DMS153 (cell line): ENCODE results near the gene ZNF333.
"Not testable (repeated sequence)": the region's sequence is repeated elsewhere in the genome, so short reads cannot be mapped to it uniquely, and the experiment has no call there.

Experiments used
- DNase-seq: peaks from one replicate; lab custom pipeline; 2025; lab: John Stamatoyannopoulos, UW

Gene ZNF333

DNA sequence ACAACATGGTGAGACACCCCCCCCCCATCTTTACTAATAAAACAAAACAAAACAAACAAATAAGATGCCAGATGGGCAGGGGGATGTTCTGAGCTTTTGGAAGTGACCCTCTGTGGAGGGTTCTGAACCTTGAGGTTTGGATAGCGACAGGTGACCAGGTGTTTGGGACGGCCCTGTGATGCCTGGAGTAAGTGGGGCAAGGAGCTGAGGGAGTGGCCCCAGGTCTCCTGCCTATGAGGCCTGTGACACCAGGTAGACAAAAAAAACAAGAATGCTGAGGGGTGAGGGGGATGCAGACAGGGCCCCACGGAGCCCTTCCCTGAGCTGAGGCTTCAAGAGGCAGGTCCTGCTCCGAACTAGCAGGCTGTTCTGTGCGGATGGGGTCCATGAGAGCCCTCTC, 79.4 kb downstream of the ZNF333 start:
- no peak for DNase-seq

DNA sequence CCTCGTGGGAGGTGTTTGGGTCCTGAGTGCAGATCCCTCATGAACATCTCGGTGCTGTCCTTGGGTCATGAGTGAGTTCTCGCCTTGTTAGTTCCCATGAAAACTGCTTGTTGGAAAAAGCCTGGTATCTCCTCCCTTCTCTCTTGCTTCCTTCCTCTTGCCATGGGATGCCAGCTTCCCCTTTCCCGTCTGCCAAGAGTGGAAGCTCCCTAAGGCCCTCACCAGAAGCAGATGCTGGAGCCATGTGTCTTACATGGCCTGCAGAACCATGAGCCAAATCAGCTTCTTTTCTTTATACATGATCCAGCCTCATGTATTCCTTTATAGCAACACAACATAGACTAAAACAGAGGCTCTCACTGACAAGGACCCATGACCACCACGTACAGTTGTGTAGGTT, 80.3 kb downstream of the ZNF333 start:
- DNase-seq, result no peak

DNA sequence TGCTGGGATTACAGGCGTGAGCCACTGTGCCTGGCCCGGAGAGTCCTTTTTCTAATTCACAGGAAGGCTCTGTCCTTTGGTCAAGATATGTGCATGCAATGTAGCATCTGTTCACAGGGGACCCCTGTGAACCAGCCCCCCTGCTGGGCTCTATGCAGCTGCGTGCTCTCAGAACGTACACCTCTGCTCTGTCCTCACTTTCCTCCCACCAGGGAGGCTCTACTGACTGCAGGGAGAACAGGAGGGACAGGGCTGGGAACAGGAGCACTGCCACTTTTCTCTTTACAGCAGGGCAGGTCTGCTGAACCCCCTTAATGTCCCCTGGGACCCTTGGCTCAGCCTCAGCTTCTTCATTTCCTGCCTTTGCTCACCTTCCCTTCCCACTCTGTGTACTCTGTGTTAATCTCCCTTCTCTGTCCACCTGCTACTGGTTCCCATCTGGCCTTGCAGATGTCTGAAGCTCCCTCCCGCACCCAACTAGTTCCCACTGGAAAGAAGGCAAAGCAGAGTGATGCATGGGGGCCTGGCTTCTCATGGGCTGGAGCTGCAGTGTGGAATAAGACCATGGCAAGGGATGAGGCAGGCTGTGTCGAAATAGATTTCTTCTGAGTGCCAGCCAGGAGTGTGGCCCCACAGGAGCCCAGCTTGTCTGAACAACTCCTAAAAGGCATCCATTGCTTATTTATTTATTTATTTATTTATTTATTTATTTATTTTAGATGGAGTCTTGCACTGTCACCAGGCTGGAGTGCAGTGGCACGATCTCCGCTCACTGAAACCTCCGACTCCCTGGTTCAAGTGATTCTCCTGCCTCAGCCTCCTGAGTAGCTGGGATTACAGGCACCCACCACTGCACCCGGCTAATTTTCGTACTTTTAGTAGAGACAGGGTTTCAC, 81.3 kb downstream of the ZNF333 start:
- no peak for DNase-seq

DNA sequence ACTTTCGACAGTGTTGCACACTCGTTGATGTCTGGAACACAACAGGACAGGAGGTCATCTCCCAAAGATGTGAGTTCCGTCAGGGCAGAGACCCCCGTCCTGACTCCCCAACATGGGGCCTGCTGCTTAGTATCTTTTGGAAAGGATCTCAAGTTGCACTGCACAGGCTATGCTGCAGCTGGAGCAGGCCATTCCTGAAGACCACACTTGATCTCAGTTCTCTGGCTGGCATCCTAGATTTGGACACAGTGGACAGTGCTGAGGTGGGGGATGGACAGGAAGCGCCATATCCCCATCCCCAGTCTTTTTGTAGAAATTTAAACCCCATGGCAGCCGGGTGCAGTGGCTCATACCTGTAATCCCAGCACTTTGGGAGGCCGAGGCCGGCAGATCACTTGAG, 82.6 kb downstream of the ZNF333 start:
- DNase-seq, result no peak

DNA sequence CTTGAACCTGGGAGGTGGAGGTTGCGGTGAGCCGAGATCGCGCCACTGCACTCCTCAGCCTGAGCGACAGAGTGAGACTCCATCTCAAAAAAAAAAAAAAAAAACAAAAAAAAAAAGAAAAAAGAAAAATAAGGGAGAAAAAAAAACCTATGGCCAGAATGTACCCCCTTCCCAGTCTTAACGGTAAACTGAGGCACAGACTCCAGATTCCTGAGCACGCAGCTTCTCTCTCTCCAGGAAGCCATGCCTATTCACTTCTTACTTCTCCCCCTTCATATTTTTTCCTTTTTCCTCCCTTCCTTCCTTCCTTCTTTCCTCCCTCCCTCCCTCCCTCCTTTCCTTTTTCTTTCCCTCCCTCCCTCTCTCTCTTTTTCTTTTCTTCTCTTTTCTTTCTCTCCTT, 83.1 kb downstream of the ZNF333 start:
- DNase-seq, result no peak

DNA sequence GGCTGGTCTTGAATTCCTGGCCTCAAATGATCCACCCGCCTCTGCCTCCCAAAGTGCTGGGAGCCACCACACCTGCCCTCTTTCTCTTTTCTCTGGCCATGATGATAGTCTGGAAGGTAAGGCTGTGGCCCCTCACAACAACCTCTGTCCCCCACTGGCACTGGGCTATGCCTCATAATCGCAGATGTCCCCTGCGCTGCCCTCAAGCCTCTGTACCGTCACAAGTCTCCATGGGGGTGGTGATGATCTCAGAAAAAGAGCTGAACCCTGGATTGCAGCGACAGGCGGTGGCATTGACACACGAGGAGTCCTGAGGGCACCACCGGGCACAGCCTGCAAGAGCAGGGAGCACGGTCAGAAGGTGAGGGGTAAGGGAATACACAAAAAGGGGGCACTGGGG, 83.9 kb downstream of the ZNF333 start:
- not testable (repeated sequence) for DNase-seq

DNA sequence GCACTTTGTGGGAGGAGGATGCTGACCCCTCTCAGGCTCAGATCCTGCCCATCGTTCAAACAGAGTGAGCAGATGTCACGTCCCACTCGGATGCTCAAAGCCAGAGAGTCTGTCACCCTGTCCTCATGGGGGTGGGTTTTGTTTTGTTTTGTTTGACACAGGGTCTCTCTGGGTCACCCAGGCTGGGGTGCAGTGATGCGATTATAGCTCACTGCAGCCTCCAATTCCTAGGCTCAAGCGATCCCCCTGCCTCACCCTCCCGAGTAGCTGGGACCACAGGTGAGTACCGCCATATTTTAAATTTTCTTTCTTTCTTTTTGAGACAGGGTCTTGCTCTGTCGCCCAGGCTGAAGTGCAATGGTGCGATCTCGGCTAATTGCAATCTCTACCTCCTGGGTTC, 84.5 kb downstream of the ZNF333 start:
- DNase-seq, result no peak

DNA sequence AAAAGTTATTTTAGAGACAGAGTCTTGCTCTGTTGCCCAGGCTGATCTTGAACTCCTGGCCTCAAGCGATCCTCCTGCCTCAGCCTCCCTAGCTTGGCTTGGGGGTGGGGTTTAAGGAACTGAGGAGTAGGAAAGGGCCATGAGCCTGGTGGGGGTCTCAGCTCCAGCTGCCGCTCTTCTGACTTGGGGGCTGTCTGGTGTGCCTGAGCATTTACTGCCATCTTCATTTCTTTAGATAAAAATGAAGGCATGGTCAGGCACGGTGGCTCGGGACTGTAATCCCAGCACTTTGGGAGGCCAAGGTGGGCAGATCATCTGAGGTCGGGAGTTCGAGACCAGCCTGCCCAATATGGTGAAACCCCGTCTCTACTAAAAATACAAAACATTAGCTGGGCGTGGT, 85.5 kb downstream of the ZNF333 start:
- not testable (repeated sequence) for DNase-seq

DNA sequence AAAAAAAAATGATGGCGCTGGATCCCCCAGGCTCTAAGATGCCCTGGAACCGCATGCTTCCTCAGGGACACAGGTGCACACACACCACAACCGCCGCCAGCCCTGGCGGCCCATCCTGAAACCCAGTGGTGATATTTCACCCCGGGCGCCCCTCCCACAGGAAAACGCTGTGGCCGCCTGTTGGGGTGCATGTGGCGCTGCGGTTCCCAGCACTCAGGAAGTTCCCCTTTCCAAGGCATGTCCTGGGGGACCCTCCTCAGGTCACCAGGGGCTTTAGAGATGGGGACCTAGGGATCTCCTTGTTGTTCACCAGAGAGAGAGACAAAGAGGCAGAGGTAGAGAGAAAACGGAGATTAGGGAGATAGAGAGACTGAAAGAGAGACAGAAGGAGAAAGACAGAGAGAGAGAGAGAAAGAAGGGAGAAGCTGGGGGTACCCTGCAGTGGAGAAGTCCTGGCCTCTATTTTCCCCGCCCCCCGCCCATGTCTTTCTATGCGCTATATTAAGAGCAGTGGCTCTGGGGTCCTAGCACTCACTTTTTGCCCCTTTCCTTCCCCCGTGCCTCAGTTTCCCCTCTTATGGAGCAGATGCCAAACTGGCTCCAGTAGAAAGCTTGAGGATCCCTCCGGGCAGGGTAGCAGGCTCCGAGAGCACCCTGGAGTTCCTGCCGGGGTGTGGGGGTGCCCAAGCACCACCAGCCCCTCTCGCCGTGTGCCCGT, 86.2 kb downstream of the ZNF333 start:
- DNase-seq, result no peak

DNA sequence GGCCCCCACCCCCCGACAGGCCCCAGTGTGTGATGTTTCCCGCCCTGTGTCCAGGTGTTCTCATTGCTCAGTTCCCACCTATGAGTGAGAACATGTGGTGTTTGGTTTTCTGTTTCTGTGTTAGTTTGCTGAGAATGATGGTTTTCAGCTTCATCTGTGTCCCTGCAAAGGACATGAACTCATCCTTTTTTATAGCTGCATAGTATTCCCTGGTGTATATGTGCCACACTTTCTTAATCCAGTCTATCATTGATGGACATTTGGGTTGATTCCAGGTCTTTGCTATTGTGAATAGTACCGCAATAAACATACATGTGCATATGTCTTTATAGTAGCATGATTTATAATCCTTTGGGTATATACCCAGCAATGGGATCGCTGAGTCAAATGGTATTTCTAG, 87.8 kb downstream of the ZNF333 start:
- DNase-seq, result not testable (repeated sequence)

DNA sequence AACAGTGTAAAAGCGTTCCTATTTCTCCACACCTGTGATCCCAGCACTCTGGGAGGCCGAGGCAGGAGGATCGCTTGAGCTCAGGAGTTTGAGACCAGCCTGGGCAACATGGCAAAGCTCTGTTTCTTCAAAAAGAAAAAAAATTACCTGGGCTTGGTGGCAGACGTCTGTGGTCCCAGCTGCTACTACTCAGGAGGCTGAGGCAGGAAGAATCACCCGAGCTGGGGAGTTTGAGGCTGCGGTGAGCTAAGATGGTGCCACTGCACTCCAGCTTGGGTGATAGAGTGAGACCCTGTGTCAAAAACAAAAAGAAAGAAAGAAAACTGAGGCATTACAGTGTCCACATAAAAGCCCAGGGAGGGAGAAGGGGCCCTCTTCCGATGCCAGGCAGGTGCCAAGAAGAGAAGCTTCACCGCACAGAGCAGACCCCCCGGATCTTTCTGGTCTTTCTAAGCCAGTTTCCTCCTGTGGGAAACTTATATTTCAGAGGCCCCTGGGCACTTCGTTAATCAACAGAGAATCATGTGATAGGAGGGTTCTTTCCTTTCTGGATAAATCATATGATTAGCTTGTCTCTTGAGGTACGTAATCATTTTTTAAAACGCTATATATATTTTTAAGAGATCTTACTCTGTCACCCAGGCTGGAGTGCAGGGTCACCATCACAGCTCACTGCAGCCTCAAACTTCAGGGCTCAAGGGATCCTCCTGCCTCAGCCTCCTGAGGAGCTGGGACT, 88.4 kb downstream of the ZNF333 start, which contains the start of gene ADGRE2:
ADGRE2 (minus strand) TSS at position 451 of the 736 bp plus-strand sequence. CDS start 1,804 bp downstream, outside the sequence.
- DNase-seq, result not testable (repeated sequence)

DNA sequence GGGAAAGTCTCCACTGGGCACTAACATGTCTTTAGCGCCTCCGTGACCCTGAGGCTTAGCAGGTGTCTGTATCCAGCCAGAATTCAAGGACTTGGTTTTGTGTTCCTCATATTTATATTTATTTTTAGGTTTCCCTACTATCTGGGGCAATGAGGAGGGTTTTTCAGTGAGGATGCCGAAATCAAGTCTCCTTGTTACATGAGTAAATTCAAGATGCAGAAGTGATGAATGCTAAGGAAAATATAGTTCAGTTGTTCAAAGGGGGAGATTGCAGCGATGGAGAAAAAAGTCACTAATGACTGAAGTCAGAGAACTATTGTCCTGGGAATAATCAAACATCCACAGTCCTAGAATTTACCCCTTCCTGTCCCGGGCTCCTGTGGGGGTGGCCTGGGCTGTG, 89.3 kb downstream of the ZNF333 start:
- no peak for DNase-seq

DNA sequence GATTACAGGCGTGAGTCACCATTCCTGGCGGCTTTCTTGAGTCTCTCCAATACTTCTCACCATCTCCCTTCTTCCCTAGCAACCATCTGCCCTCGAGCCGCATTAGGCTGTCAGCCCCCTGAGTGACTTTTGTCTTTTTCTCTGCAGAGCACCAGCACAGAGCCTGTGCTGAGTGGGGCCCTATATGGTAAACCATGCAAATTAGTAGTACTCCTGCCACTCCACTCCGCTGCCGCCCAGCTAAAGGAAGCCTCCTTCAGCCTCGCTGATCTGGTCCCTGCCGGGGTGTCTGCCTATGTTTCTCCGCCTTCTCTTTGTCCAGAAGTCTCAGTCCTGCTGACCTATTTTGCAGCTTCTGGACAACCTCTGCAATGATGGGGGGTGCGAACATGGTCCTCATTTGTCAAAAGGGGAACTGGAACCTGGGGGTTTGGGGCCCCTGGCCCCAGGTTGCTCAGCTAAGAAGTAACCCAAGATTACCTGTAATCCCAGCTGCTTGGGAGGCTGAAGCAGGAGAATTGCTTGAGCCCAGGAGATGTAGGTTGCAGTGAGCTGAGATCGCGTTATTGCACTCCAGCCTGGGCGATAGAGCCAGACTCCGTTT, 90.9 kb downstream of the ZNF333 start:
- not testable (repeated sequence) for DNase-seq

DNA sequence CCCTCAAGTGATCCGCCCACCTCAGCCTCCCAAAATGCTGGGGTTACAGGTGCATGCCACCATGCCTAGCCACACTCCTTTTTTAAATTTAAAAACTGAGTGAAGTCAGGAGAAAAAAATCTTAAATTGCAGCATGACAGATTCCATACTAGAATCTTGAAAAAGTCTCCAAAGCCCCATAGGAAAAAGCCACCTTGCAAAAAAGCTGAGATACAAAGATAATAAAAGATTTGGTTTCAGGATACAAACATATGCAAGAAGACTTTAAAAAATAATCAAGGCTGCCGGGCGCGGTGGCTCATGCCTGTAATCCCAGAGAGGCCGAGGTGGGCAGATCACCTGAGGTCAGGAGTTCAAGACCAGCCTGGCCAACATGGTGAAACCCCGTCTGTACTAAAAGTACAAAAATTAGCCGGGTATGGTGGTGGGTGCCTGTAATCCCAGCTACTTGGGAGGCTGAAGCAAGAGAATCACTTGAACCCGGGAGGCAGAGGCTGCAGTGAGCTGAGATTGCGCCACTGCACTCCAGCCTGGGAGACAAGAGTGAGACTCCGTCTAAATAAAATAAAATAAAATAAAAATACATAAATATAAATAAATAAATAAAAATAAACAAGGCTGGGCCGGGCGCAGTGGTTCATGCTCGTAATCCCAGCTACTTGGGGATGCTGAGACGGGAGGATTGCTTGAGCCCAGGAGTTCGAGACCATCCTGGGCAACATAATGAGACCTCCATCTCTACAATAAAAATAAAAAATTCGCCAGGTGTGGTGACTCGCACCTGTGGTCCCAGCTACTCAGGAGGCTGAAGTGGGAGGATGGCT, 92.1 kb downstream of the ZNF333 start:
- DNase-seq, result not testable (repeated sequence)

DNA sequence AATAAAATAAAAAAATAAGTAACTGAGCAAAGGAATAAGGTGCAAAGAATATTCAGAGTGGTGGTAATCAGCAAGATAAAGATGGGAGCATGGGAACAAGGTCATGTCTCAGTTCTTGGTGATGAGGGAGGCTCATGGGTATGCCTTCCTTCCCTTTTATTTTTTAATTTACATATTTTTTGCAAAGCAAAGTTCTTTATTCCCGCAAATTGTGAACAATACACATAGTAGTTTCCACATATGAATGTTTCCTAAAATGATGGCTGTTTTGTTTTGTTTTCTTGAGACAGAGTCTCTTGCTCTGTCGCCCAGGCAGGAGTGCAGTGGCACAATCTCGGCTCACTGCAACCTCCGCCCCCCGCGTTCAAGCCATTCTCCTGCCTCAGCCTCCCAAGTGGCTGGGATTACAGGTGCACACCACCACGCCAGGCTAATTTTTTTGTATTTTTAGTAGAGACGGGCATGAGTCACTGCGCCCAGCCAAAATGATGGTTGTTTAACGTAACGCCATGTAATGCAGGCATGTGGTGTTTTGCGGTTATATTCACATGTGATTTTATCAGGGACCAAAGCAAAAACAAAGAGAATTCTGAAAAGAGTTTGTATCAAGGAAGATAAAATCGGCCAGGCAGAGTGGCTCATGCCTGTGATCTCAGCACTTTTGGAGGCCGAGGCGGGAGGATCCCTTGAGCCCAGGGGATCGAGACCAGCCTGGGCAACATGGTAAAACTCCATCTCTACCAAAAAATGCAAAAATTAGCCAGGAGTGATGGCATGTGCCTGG, 93.0 kb downstream of the ZNF333 start:
- no peak for DNase-seq
